ENCODE data around the gene POLD3. TPM values are rescaled to one million over a fixed set of nuclear protein-coding genes. Genes with fewer than 3 reads are reported as not detected.

Gene POLD3
- total and polyA plus RNA-seq, 2 donors (not counting 1 experiment from before 2014, with no cell fraction given), result 4.6 to 17.6 TPM

DNA sequence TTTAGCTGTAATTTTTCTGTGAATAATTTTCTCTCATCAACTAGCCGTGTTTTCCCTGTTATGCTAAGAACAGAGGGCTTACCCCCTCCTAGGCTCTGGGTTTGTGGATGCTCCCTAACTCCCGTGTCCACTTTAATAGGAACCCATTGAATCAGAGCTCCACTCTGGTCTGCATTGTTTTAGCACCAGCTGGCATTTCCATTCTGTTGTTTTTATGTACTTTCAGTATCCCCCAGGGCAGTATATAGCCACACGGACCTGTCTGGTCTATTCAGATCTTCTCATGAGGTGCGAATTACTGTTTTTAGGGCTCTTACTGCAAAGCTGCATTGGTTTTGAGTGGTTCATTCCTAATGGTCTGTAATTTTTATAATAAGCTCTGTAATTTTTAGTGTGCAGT is 16.0 kb downstream of the POLD3 start:
- intact Hi-C loops (cut with micrococcal nuclease), result no loop called here
- ATAC-seq (ENCODE audit: low read depth) (no peak), DNase-seq (no peak)
- Histone ChIP-seq H4K20me1 (ENCODE audit: control insufficient read depth, insufficient read depth, low read length, poor library complexity, severe bottlenecking) (no peaks in the 10 kb centered on the region), H3K4me2 (replicated peaks; ENCODE audit: low read depth, low read length, poor library complexity, severe bottlenecking) (no peak overlapping the region), H3K27me3 (replicated peaks in 1 of 4; ENCODE audit: control extremely low read depth in 1 of 4, control insufficient read depth in 3 of 4, insufficient read depth in 4 of 4, low read length in 3 of 4) (no peaks in the 10 kb centered on the region), H3K79me2 (ENCODE audit: control insufficient read depth, insufficient read depth, low read length) (no peaks in the 10 kb centered on the region), H2AFZ (ENCODE audit: insufficient read depth, low read depth, low read length, poor library complexity, severe bottlenecking) (no peak overlapping the region), H3K9me3 (ENCODE audit: control extremely low read depth in 1 of 3, control insufficient read depth in 2 of 3, insufficient read depth in 1 of 3, low read length in 2 of 3) (no peaks in the 10 kb centered on the region), H3K36me3 (replicated peaks in 1 of 2; ENCODE audit: control extremely low read depth in 1 of 2, control insufficient read depth in 1 of 2, extremely low read depth in 1 of 2, insufficient read depth in 2 of 2, low read length in 1 of 2) (peaks cover 8 to 24% of the 10 kb centered on the region in 2 experiments), H3K4me1 (ENCODE audit: control insufficient read depth in 2 of 2, insufficient read depth in 2 of 2, low read length in 2 of 2) (no peaks in the 10 kb centered on the region), H3K9ac (ENCODE audit: low read length) (no peak overlapping the region), H3K27ac (ENCODE audit: low read length in 2 of 2) (no peak overlapping the region), H3K4me3 (ENCODE audit: control extremely low read depth in 1 of 5, extremely low read depth in 1 of 5, insufficient read depth in 1 of 5, low read depth in 2 of 5, low read length in 4 of 5) (no peak overlapping the region)
- no peaks in the 10 kb centered on the region for H3K9me3 Mint-ChIP-seq (ENCODE audit: insufficient read depth)
- no peaks in the 10 kb centered on the region for H3K27me3 Mint-ChIP-seq
- ChIA-PET CTCF (no interaction called here), POLR2A (no interaction called here)
- H3K4me1 Mint-ChIP-seq, result peaks cover 3% of the 10 kb centered on the region
- H3K27ac Mint-ChIP-seq, result no peak overlapping the region
- WGBS (ENCODE audit: insufficient coverage), result 80% methylated on average over 1 of the region's 4 CpGs
- no peak overlapping the region for H3K4me3 Mint-ChIP-seq
- TF ChIP-seq EZH2 (IDR thresholded peaks at IDR 0.05; ENCODE audit: borderline replicate concordance, insufficient read depth, low read depth, low read length, poor library complexity, severe bottlenecking), result no peak
- TF ChIP-seq CTCF (IDR thresholded peaks at IDR 0.05), result no peak

DNA sequence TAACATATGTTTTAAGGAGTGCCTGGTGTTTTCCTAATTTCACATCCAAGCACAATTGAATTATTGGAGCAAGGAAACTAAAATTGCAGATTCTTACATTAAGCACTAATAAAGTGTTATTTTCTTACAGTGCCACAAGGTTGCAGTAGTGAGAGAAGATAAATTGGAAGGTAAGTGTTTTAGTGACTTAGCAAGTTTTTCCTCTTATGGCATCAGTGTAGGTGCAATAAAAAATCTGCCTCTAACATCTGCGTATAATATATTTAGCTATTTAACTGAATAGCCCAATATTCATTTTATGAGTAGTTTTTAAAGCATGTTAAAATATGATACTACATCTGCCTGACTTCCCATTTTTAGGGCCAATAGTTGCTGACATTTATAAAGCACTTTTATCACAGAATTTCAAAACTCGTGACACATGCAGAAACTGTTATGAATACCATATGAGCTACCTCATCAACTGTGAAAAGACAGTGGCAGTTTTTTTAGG is 19.0 kb downstream of the POLD3 start:
- WGBS (ENCODE audit: insufficient coverage), result no CpG with 5 or more reads among the region's 2 CpGs
- DNase-seq, result no peak

More for the DNA sequence above, 19.0 kb downstream of the POLD3 start:
- Histone ChIP-seq H4K20me1 (ENCODE audit: control insufficient read depth, insufficient read depth, low read length, poor library complexity, severe bottlenecking) (no peaks in the 10 kb centered on the region), H3K4me1 (ENCODE audit: control insufficient read depth in 2 of 2, insufficient read depth in 2 of 2, low read length in 2 of 2) (no peaks in the 10 kb centered on the region), H3K36me3 (replicated peaks in 1 of 2; ENCODE audit: control extremely low read depth in 1 of 2, control insufficient read depth in 1 of 2, extremely low read depth in 1 of 2, insufficient read depth in 2 of 2, low read length in 1 of 2) (peaks cover 6 to 26% of the 10 kb centered on the region in 2 experiments), H3K4me3 (ENCODE audit: control extremely low read depth in 1 of 5, extremely low read depth in 1 of 5, insufficient read depth in 1 of 5, low read depth in 2 of 5, low read length in 4 of 5) (no peak overlapping the region), H3K9me3 (ENCODE audit: control extremely low read depth in 1 of 3, control insufficient read depth in 2 of 3, insufficient read depth in 1 of 3, low read length in 2 of 3) (no peaks in the 10 kb centered on the region), H3K79me2 (ENCODE audit: control insufficient read depth, insufficient read depth, low read length) (no peaks in the 10 kb centered on the region), H2AFZ (ENCODE audit: insufficient read depth, low read depth, low read length, poor library complexity, severe bottlenecking) (no peak overlapping the region), H3K4me2 (replicated peaks; ENCODE audit: low read depth, low read length, poor library complexity, severe bottlenecking) (no peak overlapping the region), H3K27ac (ENCODE audit: low read length in 2 of 2) (no peak overlapping the region), H3K27me3 (replicated peaks in 1 of 4; ENCODE audit: control extremely low read depth in 1 of 4, control insufficient read depth in 3 of 4, insufficient read depth in 4 of 4, low read length in 3 of 4) (no peaks in the 10 kb centered on the region), H3K9ac (ENCODE audit: low read length) (no peak overlapping the region)
- H3K4me1 Mint-ChIP-seq, result no peaks in the 10 kb centered on the region
- ChIA-PET POLR2A (no interaction called here), CTCF (no interaction called here)
- H3K27ac Mint-ChIP-seq, result no peak overlapping the region
- ATAC-seq (ENCODE audit: low read depth), result no peak
- intact Hi-C loops (cut with micrococcal nuclease), result no loop called here
- no peak overlapping the region for H3K4me3 Mint-ChIP-seq
- no peaks in the 10 kb centered on the region for H3K9me3 Mint-ChIP-seq (ENCODE audit: insufficient read depth)
- H3K27me3 Mint-ChIP-seq, result no peaks in the 10 kb centered on the region
- TF ChIP-seq CTCF (IDR thresholded peaks at IDR 0.05) (peak; percentile 51), EZH2 (IDR thresholded peaks at IDR 0.05; ENCODE audit: borderline replicate concordance, insufficient read depth, low read depth, low read length, poor library complexity, severe bottlenecking) (no peak)

Measured in B cell (primary cell).